Measurements from ENCODE around the gene KLC4.
"Not testable (repeated sequence)": the region's sequence is repeated elsewhere in the genome, so short reads cannot be mapped to it uniquely, and the experiment has no call there.

KLC4 gene

DNA sequence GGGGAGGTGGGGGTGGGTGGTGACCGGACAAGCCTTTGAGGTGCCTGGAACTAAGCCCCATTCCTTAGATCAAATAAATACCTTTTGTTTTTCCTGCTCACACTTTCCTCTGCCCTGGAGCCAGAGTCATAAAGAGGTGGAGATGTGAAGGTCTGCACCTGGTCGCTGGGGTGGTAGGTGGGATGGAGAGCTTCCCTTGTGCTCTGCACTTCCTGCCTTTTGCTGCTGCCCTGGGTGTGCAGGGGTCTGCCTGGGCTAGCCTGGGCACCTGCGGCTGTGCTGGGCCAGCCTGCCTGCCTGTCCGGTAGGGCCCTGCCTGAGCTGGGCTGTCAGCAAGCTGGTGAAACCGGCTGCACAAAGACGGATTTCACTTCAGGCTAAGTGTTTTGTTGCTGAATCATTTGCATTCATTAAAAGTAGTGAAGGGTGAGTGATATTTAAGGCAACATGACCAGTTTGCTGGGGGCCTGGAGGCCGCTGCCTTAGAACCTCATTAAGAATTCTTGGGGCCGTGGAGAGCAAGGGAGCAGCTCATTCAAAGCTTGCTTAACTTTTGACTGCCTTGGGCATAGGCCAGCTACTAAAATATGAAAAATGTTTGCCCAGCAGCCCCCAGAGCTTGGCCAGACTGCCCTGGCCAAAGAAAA is 37.1 kb downstream of the KLC4 start:
- no peak for DNase-seq

DNA sequence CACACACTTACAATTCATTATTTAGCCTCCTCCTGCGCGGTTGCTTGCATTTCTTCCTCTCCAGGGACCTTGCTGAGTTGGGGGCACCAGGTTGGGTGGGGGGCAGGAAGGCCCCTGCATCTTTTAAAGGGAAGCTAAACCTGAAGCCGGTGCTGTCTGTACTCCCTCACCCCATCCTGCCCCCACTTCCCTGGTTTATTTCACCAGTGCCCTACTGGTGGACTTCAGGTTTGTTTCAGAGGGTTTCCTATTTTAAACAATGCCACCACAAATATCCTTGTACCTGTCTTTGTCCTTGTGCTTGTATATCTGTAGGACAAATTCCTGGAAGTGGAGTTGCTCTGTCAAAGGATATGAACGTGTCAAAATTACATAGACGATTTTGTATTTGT is 37.7 kb downstream of the KLC4 start:
- DNase-seq = no peak

DNA sequence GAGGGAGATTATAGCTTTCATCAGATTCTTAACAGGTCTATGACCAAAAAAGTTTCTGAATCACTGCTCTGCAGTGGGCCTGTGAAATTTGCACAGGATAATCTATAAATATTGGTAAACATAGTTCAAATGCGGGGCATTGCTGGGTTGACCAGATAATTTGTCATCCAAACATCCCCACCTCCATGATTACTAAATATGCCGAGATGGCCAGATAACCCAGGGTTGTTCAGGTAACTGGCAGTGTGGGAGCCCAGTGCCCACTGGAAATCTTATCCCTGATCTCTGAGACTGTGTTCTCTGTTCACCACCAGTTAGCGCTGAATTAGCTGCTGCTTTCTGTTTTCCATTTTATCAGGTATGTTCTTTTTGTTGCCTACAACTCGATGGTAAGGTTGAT is 38.1 kb downstream of the KLC4 start:
- no peak for DNase-seq

DNA sequence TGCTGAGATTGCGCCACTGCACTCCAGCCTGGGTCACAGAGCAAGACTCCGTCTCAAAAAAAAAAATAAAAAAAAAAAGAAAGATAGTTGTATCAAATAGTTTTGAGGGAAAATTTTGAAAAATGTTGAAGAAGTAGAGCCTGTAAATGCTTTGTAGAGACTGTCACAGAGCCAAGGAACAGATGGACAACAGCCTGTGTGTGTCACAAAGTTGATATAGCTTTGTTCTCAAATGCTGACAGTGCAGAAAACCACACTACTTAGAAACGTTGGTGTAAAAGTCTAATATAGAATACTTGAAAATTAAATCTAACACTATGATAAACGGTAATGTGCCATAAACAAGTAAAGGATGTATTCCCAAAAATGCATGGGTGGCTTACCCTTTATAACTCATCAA is 42.1 kb downstream of the KLC4 start:
- no peak for DNase-seq

DNA sequence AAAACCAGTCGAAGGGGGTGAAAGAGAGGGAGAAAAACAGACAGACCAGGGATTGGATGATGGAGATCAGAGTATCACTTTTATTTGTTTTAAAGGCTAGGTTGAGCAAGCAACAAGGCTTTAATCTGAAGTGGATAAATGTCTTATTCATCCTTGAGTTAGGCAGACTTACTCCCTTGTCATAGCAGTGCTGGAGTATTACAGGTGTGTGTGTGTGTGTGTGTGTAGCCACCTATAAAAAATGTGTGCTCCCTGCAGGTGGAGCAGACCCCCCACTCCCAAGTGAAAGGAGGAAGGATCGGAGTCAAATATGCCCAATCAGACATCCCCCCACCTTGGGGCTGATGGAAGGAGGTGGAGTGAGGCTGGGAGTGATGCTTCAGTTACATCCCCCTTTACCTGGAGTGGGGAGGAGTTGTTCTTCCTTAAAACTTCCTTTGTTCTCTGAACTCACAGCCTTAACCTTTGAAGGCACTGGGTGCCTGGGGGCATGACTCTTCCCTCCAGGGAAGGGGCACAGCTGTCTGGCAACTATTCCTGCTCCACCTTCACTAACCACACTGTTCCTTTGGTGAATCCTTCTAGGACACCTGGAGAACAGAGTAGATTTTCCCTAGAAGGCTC is 43.9 kb downstream of the KLC4 start:
- no peak for DNase-seq

DNA sequence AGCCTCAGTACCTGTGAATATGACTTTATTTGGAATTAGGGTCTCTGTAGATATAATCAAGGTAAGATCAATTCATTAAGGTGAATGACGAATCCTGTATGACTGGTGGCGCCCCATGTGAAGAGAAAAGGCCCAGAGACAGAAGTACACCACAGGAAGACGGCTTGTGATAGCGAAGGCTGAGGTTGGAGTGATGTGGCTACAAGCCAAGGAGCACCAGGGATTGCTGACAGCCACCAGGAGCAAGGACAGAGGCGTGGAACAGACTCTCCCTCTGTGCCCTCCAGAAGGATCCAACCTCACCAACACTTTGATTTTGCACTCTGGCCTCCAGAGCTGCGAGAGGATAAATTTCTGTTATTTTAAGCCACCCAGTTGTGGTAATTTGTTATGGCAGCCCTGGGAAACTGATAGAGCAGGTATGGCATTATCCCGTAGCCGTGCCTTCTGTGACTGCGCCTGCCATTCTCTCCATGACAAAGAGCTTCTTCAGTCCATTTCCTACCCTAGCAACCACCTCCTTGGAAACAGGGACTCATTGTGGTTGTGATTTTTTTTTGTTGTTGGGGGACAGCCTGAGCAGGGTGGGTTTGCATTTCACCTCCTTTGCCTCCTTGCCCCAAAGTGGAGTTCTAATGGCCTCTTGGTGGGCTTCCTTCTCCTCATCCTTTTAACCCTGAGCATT is 46.2 kb downstream of the KLC4 start:
- DNase-seq = no peak

DNA sequence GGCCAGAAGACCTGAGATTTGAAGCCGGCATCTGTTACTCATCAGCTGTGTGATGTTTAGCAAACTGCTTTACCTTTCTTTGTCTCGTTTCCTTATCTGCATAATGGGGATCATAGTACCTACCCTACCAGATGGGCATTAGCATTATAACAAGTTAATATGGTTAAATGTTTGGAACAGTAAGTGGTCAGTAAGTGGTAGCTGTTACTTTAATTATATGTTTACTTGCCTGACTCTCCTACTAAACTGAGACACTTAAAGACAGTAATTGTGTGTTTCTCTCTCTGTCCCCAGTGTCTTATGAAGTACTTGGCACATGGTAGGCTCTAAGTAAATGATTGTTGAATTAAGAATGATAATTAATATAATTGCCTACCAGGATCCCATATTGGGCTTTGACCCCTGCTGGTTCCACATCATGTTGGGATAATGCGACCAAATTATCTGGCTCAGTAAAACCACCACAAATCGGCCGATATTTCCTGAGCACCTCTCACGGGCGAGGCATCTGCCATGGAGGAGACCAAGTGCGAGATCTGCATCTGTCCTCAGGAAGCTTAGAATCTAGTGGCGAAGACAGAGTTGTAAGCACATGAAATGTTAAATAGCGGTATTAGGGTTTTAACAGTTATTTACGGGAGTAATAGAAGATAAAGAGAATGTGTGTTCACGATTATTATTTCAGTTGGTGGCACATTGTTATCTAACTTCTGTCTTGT is 48.1 kb downstream of the KLC4 start:
- DNase-seq = no peak

DNA sequence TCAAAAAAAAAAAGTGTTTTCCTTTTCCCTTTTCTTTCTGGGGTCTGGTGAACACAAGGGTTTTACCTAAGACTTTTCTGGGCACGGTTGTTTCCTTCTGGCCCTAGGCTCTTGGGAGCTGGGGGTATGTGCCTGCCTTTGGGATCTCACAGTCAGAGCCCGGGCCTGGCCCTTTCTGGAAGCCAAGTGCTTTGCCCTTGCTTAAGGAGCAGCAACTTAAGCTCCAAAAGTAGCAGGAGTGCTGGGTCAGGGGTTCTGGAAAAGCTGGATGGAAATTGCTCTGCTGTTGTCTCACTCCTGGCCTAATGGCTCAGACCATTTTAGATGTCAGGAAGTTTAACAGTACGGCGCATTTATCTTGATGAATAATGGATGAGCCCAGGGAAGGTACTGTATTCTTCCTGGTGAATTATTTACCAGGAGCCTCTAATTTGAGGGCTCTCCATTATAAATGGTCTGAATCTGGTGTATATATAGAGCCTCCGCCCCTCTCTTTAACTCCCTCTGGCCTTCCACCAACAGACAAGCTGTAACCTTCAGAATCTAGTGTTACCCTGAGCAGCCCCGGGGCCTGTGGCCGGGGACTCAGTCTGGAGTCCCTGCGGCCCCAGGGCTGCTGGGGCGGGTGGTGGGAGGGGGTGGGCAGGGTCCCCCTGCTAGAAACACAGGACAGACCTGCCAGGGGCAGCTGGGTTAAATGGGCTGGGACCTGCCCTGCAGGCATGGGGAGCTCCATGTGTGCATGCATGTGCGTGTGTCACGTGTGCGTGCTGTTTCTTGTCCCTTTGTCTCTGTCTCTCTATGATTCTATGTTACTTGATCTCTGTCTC is 54.2 kb downstream of the KLC4 start:
- no peak for DNase-seq

DNA sequence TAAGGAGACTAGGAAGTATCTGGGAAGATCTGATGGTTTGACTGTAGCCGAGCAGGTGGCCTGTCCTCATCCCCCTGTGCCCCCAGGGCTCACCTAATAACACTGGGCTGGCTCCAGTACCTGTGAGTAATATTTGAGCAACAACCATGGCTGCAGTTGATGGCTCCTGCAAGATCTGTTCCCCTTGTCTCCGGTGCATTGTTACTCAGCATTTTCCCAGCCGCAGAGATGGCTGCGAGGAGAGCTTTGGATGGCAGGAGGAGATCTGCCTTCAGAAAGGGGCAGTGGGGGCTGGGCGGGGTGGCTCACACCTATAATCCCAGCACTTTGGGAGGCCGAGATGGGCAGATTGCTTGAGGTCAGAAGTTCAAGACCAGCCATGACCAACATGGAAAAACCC is 55.9 kb downstream of the KLC4 start:
- no peak for DNase-seq

DNA sequence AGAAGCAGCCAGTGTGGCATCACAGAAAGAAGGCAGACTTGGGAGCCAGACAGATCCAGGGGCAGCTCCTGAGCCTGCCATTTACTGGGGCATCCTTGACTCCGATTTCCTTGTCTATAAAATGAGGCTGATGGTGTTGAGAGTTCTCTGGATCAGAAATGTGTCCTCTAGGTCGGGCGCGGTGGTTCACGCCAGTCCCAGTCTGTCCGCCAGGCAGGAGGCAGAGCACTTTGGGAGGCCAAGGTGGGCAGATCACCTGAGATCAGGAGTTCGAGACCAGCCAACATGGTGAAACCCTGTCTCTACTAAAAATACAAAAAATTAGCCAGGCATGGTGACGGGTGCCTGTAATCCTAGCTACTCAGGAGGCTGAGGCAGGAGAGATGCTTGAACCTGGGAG is 58.0 kb downstream of the KLC4 start:
- not testable (repeated sequence) for DNase-seq

DNA sequence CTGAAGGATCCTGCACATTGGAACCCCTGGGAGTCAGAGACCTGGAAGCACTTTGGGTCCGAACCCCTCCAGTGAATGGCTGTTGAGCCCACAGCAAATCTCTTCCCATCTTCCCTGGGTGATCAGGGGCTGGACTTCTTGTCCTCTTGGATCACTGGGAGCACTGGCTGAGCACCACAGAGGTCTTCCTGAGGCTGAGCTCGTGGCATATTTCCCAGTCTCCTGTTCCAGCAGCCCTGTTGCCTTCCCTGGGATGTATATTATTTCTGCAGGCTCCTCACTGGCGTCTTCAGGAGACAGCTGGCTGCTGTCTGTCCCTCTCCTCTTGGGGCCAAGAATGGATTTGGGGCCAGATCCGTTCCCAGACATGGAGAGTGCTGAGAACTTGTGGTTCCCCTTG is 60.1 kb downstream of the KLC4 start:
- DNase-seq = no peak

DNA sequence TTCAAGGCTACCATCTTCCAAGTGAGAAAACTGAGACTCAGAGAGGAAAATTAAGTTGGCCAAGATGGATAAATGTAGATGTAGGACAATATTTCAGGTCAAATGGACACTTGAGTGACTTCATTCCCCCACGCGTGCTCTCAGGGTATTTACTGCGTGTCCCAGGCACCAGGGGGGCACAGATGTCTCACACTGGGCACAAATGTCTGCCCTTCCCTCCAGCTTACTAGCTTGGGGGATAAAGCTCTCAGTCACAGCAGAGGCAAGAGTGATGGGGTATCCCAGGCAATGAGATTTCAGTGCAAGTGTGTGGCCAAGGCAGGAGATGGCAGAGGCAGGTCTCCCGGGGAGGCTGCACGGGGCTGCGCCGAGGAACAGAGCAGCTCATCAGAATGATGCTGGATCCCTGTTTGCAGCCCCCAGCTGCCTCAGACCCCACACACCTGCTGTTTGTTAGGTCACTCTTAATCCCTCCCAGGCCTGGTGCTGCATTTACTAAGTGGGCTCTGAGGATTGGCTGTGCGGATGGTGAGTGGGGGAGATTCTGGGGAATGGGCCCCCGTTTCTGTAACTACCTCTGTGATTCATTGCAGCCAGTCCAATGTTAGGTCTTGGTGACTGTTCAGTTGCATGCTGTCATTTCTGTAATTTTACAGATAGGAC is 60.8 kb downstream of the KLC4 start:
- no peak for DNase-seq

DNA sequence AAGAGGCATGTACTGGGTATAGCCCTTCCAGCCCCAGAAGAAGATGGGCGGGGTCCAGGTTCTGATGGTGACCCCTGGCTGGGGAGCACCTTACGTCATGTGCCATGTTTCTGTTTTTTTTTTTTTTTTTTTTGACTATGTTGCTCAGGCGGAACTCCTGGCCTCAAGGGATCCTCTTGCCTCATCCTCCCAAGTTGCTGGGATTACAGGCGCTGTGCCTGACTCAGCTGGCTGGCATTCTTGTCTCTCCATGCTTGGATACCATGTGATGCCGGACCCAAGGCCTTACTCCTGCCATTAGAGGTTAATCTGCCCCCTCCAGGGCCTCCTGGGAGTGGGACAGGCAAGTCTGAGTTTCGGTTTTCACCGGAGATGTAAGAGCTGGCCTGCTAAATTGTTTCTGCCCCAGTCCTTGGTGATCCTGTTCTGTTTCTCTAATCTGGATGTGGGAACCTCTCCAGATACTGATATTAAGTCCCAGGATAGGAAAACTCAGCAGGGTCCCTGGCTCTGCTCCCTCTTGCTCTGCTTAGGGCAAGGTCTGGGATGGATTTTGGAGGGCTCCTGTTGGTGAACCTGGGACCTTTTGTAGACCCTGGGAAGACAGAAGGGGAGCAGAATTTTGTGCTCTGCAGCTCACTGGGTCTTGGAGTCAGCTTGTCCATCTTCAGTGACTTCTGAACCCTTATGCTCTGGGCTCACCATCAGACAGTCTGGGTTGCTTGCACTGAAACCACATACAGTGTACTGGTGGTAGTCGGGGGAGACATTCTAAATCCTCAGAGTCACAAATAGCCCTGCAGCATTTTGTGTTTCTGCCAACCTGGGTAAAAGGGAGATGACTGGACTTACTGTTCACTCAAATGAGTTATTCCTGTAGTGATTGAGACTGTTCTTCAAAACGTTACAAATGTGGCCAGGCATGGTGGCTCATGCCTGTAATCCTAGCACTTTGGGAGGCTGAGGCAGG is 61.8 kb downstream of the KLC4 start:
- no peak for DNase-seq

DNA sequence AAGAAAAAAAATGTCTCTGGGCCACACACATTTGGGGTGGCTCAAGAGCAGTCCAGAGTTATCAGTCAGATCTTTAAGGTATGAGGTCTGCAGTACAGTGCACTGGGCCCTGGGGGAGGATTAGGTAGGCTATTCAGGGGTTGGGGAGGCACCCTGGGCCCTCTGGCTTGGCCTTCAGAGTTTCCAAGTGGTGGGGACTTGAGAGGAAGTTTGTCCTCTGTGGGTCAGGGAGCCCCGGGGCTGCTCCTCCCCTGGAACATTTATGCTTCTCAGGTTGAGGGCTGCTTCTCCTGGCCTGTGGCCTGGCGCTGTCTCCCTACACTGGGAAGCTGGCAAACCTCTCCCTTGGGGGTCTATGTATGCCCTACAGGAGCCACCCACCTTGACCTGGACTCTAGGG is 62.7 kb downstream of the KLC4 start:
- no peak for DNase-seq

DNA sequence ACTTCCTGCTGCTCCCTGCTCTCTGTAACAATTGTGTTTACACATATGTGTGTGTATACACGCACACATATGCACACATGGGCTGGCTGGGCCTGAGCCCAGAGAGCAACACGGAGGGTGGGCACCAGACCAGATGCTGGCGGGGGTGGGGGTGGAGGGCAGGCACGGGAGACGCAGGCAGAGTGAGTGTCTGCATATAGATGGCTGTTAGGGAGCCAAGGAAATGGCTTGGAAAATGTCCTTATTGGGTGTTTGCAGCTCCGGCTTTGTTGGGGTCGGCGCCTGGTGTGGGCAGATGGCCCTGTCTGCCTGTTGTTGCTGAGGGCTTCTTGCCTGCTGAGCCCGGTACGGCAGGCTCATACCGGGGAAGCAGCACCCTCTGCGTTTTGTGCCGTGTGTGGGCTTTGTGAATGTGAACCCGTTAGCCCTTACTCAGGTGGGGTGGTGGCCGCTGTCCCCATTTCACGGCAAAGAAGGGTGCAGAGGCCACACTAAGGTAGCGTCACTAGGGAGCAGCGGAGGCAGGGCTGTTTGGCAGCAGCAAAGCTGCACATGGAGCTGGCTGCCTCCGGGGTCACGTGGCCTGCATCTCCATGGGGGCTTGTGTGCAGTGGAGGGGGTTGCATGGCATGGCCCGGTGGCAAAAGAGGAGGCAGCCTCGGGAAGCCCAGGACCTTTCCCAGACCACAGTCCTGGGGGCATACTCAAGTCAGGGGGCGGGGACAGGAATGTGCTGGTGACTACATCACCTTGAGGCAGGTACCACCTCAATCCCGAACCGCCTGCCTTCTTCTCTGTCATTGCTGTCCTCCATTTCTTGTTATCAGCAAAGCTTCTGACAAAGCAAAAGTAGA is 64.3 kb downstream of the KLC4 start:
- DNase-seq = no peak

DNA sequence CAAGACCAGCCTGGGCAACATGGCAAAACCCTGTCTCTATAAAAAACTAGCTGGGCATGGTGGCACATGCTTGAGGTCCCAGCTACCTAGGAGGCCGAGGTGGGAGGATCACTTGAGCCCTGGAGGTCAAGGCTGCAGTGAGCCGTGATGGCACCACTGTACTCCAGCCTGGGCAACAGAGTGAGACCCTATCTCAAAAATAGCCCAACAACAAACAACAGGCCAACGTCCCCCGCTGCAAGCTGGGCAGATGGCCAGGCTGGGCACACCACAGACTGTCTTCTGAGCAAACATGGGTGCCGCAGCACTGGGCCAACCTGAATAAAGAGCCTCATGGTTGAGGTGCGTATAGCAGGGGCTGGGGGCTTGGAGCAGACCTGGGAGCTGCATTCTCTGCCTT is 65.0 kb downstream of the KLC4 start:
- no peak for DNase-seq
